ACHN (cell line): ENCODE measurements around the gene STAB2.
A peak's percentile ranks its signal among the peaks of the same experiment; 100 is the strongest.

Experiments used
- DNase-seq: peaks from one replicate; pipeline ENCODE4 v3.0.0-alpha.2; 2015
- in situ Hi-C: cut with HindIII; loops from 2 replicates; pipeline ENCODE4 v1.10.0; 2017; ENCODE audit warnings: low sequenced_read_pairs, low pct_ligation_motif_present, low pct_unique_long_range_greater_than_20kb

STAB2 gene

DNA sequence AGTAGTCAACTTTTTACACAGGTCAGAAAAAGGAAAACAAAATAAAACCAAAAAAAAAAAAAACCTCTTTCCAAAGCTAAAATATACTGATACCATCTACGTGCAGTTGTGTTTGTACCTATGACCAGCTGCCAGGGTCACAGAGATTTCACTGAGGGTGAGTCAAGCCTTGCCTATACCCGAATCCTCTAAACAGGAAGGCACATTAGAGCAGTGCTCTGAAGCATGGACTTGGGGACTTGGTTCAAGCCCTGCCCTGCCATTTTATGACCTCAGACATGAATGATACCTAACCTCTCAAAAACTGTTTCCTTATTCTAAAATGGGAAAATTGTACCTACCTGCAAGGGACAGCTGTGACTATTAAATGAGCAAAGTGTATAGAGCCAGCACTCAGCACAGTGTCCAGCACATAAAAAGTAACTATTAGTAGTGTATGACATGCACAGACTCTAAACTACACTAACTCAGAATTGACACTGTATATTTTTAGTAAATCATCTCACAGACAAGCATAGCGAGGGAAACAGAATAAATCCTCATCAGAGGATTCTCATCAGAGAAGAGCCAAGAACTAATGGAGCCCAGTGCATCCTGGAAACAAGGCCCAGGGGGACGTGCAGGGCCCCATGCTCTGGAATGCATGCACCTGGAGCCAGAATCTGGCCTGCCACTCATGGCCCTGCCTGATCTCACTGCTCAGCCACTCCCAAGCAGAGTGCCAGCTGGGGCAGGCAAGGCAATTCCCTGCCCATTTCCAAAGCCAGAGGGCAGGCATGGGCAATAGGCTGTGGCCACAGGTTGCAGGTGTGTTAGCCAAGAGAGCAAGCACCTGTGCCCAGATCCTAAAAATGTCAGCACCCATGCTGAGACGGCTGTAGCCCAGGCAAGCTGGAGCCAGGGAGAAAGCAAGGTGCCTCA, 196.9 kb downstream of the STAB2 start:
- peak; percentile 43 for DNase-seq
- in situ Hi-C loops: no loop called here

GRCh38 chr12:103785243-103786031, 198.4 kb downstream of the STAB2 start:
- in situ Hi-C loops: no loop called here
- DNase-seq: peak; percentile 63

DNA sequence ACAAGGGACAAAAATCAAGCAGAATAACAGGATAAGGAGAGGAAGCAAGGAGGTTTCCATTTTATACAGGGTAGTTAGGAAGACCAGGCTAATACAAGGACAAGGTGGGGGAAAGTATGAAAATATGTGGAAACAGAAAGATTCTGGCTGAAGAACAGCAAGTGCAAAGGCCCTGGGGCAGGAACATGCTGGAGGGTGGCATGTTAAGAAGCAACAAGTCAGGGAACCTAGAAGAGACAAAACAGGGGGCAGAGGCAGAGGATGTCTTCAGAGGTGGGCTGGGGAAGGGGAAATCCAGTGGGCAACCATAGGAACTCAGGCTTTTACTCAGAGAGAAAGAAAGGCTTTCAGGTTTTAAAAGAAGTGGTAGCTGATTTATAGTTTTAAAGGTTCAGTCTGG, 199.1 kb downstream of the STAB2 start:
- no peak for DNase-seq
- in situ Hi-C loops: no loop called here

DNA sequence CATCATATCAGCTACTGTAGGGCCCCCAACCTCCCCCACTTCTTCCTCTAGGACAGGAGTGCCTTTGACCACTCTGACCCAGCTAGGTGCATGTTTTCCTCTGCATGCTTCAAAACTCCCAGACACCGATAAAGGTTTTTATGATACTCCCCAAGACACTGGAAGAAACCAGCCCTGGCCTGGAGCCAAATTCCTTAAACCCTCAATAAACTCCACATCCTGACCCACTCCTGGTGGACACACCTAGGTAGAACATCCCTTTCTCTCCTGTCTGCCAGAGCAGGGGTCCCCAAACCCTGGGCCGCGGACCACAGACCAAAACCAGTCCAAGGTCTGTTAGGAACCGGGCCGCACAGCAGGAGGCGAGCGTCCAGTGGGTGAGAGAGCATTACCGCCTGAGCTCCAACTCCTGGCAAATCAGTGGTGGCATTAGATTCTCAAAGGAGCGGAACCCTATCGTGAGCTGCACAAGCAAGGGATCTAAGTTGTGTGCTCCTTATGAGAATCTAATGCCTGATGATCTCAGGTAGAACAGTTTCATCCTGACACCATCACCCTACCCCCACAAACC, 204.4 kb downstream of the STAB2 start:
- no peak for DNase-seq
- in situ Hi-C loops: no loop called here

DNA sequence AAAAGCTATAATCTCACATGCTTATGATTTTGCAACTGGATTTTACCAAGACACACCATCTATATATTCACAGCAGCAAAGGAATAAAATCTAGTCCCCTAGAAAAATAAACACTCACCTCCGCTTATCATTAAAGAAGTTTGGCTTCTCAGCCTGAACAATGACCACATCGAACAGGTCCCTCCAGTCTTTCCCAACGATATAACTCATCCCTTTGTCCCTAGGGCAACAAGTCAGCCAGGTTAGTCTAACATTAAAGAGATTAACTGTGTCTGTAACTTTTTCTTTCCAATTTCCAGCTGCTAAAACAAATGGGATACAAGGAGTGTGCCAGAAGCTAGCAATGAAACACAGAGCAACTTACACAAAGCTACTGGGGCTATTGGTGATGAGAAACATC, 206.0 kb downstream of the STAB2 start:
- no peak for DNase-seq
- in situ Hi-C loops: no loop called here

GRCh38 chr12:103793512-103794045, 206.5 kb downstream of the STAB2 start:
- DNase-seq: no peak
- in situ Hi-C loops: no loop called here

DNA sequence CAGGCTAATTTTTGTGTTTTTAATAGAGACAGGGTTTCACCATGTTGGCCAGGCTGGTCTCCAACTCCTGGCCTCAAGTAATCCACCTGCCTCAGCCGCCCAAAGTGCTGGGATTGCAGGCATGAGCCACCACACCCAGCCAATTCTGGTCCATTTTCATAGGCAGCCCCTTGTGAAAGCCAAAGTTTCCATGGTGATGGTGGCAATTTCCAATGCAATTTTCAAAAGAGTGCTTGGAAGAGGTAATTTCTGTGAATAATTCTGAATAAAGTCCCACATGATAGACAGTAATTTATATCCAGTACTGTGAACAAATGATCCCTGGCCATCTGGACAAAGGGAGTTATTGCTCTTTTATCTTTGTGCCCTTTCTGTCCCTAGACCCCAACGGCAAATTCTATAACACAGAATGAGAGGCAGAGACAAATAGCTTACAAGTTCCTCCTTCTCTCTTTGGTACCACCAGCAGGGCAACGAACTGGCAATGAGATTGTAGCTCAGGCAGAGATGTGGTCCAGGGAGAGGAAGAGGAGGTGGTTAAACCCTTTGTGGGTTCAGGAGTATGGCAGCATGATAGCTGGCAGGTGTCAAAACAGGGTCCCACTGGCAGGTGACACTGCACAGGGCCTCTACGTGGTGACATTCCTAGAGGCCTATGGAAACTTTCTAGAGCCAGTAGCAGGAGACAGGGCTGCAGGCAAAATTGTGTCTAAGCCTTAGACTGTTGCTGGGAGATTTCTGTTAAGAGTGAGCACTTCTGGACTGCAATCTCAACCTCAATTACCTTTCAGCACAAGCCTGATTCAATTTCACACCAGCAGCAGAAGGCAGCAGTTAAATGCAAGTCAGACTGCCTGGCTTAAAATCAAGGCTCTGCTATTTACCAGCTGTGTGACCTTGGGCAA, 207.5 kb downstream of the STAB2 start:
- no peak for DNase-seq
- in situ Hi-C loops: no loop called here

- no peak for DNase-seq
- in situ Hi-C loops: no loop called here
Observed at GRCh38 chr12:103798586-103798985, 211.5 kb downstream of the STAB2 start.

- no peak for DNase-seq
- in situ Hi-C loops: no loop called here
Observed at GRCh38 chr12:103799504-103799856, 212.4 kb downstream of the STAB2 start.

DNA sequence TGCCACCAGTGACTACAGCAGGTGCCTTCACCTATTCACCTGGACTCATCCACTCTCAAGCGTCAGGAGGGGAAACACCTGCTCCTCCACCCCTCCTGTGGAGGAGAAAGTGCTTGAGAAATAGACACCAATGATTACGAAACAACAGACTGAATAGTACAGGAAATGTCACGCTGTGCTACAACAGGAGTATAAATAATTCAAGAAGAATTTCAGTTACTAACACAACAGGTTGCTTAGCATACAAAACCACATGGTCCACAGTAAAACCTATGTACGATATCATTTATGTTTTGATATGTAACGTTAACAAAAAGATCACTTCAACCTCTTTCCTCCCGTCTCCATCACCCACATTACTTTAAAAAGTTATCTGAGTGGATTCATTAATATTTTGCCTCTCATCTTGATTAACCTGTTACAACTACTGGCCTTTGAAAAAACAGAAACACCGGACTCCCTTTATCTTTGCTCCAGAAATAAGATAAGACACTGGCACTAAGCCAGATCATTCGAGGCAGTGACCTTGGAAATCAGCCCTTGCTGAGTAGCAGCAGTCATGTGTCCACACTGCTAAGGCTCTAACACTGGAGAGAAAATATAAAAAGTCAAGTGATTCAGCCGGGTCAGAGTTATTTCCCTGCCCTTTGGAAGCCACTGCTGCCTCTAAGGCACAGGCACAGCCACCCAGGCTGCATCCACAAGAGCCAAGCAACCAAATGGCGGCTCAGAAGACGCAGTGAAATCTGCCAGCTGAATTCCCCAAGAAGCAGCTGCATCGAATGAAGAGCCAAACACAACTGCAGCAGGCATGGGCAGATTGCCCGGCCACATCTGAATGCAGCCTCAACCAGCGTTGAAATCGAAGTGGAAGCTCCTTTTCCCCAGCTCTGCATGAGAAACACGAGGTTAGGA, 213.0 kb downstream of the STAB2 start:
- in situ Hi-C loops: no loop called here

GRCh38 chr12:103801709-103802585, 214.9 kb downstream of the STAB2 start:
- in situ Hi-C loops: no loop called here
- DNase-seq: no peak

More for the DNA sequence above, 213.0 kb downstream of the STAB2 start:
- DNase-seq: no peak

DNA sequence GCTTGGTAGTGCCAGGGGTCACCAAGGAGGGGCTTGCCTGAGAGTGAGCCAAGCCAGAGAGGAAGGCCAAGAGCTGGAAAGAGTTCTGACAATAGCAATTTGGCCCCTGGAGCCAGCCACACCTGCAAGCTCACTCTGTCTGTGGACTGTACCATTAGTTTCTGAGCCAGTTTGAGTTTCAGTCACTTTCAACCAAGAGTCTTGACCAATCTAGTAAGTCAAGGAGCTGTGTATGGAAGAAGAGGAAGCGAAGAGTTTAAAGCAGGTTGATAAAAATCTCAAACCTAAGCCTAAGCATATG, 215.5 kb downstream of the STAB2 start:
- DNase-seq: no peak
- in situ Hi-C loops: no loop called here

- in situ Hi-C loops: no loop called here
- DNase-seq: no peak
Observed at GRCh38 chr12:103803847-103804246, 216.8 kb downstream of the STAB2 start.

- DNase-seq: no peak
- in situ Hi-C loops: no loop called here
Observed at GRCh38 chr12:103805655-103806360, 218.7 kb downstream of the STAB2 start.

- in situ Hi-C loops: no loop called here
- no peak for DNase-seq
Observed at GRCh38 chr12:103806803-103807202, 219.7 kb downstream of the STAB2 start.
